ENCODE measurements around the gene DES. TPM values are rescaled to one million over a fixed set of nuclear protein-coding genes. Genes with fewer than 3 reads are reported as not detected.

DES gene
- total and polyA plus RNA-seq, 2 experiments from 2014 or later = 1.3 to 2.0 TPM

GRCh38 chr2:219420687-219421086 is 2.5 kb downstream of the DES start:
- H3K79me2 ChIP-seq (replicated peaks; ENCODE audit: insufficient read depth) = no peaks in the 10 kb centered on the region
- TF ChIP-seq CREB1 (CRISPR knock-in tag; IDR thresholded peaks at IDR 0.05; ENCODE audit: low read depth) (no peak), EZH2 (IDR thresholded peaks at IDR 0.05; ENCODE audit: low read depth, unreplicated experiment) (no peak), NANOG (IDR thresholded peaks at IDR 0.05; ENCODE audit: borderline replicate concordance) (no peak), EZH2phosphoT487 (IDR thresholded peaks at IDR 0.05; ENCODE audit: unreplicated experiment) (no peak), ZNF462 (CRISPR knock-in tag; IDR thresholded peaks at IDR 0.05) (no peak), ETS1 (IDR thresholded peaks at IDR 0.05) (no peak), ZNF331 (CRISPR knock-in tag; IDR thresholded peaks at IDR 0.05; ENCODE audit: low read depth) (no peak)
- H3K4me1 Mint-ChIP-seq = peaks cover 19% of the 10 kb centered on the region
- 0 out of 2 replicates have a peak, but pooled peaks cover 3% of the 10 kb centered on the region for H3K9me2 ChIP-seq (ENCODE audit: insufficient read depth)
- H3K4me2 ChIP-seq = no peak overlapping the region
- DNase-seq (ENCODE audit: low spot score) (no peak), ATAC-seq (no peak)
- no peaks in the 10 kb centered on the region for H3K36me3 ChIP-seq (ENCODE audit: insufficient read depth)
- peaks cover 40% of the 10 kb centered on the region for H3K27me3 Mint-ChIP-seq (ENCODE audit: insufficient read depth, low read depth, poor library complexity)
- H3K27me3 ChIP-seq (ENCODE audit: insufficient read depth) = peaks cover 41% of the 10 kb centered on the region
- no peak overlapping the region for H3K27ac Mint-ChIP-seq
- H4K20me1 ChIP-seq (replicated peaks; ENCODE audit: insufficient read depth) = no peaks in the 10 kb centered on the region
- H3K36me3 Mint-ChIP-seq (ENCODE audit: low read depth) = no peaks in the 10 kb centered on the region
- no peak overlapping the region for H3K27ac ChIP-seq (ENCODE audit: low read depth)
- no peaks in the 10 kb centered on the region for H3K9me3 Mint-ChIP-seq
- 0 out of 2 replicates have a peak, but pooled peaks cover 8% of the 10 kb centered on the region for H3F3A ChIP-seq (replicated peaks; ENCODE audit: low read depth)
- H3K4me3 ChIP-seq = no peak overlapping the region
- H3K4me3 Mint-ChIP-seq = no peak overlapping the region
- peaks cover 22% of the 10 kb centered on the region for H3K4me1 ChIP-seq (ENCODE audit: insufficient read depth)
- H2AFZ ChIP-seq = no peak overlapping the region
